ENCODE data around the gene NDUFV2.

The NDUFV2 gene

DNA sequence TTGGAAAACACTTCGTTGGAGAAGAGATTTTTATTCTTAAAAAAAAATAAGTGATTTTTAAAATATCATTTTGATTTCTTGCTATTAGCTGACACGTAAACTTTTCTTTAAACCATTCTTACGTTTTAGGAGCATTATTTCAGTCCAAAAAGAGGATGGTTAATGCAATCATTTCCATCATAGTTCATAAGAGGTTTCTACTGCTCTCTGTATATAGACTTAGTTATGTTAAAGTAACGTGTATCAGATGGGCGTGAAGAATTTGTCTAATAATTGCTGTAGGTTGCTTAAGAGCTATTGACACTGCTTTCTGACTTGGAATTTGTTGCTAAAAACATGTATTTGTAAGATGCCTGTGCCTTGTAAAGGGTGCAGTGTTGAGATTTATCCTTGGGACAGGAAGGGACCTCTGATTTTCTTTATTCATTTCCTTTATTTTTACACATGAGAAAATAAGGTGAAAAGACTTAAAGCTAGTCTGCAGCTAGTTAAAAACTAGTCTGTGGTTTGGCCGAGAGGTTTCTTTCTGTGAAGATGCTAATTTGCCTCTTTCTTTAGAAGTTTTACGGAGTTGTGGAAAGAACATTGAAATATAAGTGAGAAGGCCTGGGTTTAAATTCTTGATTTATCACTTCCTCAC is 37.0 kb downstream of the NDUFV2 start:
- TF ChIP-seq, protein P1, sequence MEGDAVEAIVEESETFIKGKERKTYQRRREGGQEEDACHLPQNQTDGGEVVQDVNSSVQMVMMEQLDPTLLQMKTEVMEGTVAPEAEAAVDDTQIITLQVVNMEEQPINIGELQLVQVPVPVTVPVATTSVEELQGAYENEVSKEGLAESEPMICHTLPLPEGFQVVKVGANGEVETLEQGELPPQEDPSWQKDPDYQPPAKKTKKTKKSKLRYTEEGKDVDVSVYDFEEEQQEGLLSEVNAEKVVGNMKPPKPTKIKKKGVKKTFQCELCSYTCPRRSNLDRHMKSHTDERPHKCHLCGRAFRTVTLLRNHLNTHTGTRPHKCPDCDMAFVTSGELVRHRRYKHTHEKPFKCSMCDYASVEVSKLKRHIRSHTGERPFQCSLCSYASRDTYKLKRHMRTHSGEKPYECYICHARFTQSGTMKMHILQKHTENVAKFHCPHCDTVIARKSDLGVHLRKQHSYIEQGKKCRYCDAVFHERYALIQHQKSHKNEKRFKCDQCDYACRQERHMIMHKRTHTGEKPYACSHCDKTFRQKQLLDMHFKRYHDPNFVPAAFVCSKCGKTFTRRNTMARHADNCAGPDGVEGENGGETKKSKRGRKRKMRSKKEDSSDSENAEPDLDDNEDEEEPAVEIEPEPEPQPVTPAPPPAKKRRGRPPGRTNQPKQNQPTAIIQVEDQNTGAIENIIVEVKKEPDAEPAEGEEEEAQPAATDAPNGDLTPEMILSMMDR (IDR thresholded peaks at IDR 0.05; ENCODE audit: unreplicated experiment in 3 of 3): no peak
- Mint-ChIP-seq H3K27me3 (ENCODE audit: low read depth) (no peaks in the 10 kb centered on the region), H3K9me3 (no peaks in the 10 kb centered on the region)

DNA sequence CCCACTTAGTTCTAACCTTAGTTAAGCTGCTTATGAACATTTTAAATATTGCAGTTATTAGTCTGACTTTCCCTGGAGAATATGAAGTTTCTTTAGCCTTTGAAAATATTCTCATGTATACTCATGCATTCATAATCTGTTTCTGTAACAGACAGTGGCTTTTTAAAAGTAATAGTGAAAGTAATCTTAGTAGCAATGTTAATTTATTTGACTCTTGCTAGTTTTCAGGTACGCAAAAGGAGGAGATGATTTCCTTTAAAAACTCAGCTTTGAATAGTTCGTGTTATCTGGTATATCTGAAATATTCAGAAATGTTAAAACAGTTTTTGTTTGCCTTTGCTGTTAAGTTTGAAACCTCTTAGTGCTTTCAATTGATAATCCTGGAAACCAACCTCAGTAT is 37.9 kb downstream of the NDUFV2 start:
- TF ChIP-seq, protein P1 (IDR thresholded peaks at IDR 0.05; ENCODE audit: unreplicated experiment in 3 of 3): no peak
- Mint-ChIP-seq H3K4me1 (peaks cover 45% of the 10 kb centered on the region), H3K27me3 (ENCODE audit: low read depth) (no peaks in the 10 kb centered on the region)

More for the DNA sequence above, 37.0 kb downstream of the NDUFV2 start:
- Mint-ChIP-seq H3K36me3 (ENCODE audit: low read depth) (peaks cover 2% of the 10 kb centered on the region), H3K4me3 (peak overlapping the region; percentile 27 to 68 (median 53)), H3K27ac (peak overlapping the region; percentile 27 to 63 (median 55)), H3K4me1 (peaks cover 52% of the 10 kb centered on the region)

DNA sequence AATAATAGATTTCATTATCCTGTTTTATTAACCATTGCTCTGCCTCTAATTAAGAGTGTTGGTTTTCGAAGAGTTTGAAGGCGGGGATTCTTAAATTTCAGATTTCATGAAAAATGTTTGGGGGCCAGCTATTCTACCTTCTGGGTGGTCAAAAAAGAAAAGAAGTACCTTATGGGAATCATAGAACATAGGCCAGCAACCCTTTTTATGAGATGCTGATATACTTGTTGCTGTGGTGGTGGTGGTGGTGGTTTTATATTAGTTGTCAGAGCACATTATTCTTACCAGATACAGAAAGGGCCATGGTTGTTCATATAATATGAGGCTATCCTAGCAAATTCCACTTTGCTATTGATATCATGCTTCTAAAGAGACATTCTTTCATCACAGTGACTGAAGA is 38.5 kb downstream of the NDUFV2 start:
- Mint-ChIP-seq H3K4me3 (peak overlapping the region in 1 of 3 experiments; percentile 18), H3K36me3 (ENCODE audit: low read depth) (no peaks in the 10 kb centered on the region), H3K27me3 (ENCODE audit: low read depth) (no peaks in the 10 kb centered on the region), H3K9me3 (no peaks in the 10 kb centered on the region), H3K4me1 (peaks cover 45% of the 10 kb centered on the region), H3K27ac (peak overlapping the region in 2 of 3 experiments; percentile 8 to 17)
- TF ChIP-seq, protein P1 (IDR thresholded peaks at IDR 0.05; ENCODE audit: unreplicated experiment in 3 of 3): no peak

More for the DNA sequence above, 37.9 kb downstream of the NDUFV2 start:
- H3K27ac Mint-ChIP-seq: peak overlapping the region in 2 of 3 experiments; percentile 3 to 23
- no peaks in the 10 kb centered on the region for H3K9me3 Mint-ChIP-seq
- H3K4me3 Mint-ChIP-seq: peak overlapping the region; percentile 2 to 68 (median 50)
- H3K36me3 Mint-ChIP-seq (ENCODE audit: low read depth): no peaks in the 10 kb centered on the region

DNA sequence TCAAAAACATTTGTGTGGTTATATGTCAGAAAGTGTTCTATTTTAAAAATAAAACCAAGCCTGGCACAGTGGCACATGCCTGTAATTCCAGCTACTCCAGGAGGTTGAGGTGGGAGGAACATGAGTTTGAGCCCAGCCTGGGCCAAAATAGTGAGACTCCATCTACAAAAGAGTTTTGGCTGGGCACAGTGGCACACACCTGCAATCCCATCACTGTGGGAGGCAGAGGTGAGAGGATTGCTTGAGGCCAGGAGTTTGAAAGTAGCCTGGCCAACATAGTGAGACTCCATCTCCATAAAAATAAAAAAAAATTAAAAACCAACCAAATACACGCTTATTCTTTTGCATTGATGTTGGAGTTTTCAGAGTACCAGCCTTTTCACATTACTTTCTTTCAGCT is 43.7 kb downstream of the NDUFV2 start:
- Mint-ChIP-seq H3K27ac (no peak overlapping the region), H3K4me1 (peaks cover 30% of the 10 kb centered on the region), H3K9me3 (no peaks in the 10 kb centered on the region)

DNA sequence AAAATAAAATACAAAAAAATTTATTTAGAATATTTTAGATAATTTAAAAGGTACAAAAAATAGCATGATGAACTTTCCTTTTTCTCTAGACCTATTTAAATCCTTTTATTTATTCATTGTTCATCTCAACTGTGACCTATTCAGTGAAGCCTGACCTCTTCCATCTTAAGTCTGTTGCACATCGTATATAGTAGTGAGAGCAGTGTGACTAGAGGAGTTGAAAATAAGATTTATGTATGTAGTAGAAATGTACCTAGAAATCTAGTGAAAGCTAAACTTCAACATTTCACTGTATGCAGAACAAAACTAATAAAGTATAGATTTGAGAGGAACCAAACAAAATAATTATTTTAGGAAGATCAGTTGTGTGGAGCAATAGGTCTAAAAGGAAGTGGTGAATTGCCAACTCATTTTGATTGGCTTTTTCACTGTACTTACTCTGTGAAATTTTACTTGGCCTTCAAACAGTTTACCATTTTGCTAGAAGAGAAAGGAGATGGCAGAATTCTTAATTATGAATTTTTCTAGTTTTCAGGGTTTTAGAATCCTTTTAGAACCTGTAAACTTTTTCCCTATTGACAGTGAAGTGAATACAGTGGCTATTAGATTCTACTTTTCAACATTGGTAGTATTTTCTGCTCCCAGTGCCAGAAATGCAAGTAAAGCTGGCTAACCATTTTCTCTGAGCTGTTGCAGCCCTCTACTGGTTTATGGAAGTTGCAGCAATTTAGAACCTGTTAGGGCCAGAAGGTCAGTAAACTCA is 45.1 kb downstream of the NDUFV2 start:
- H3K4me3 Mint-ChIP-seq: no peak overlapping the region
- no peaks in the 10 kb centered on the region for H3K27me3 Mint-ChIP-seq (ENCODE audit: low read depth)
- no peaks in the 10 kb centered on the region for H3K9me3 Mint-ChIP-seq
- peaks cover 24% of the 10 kb centered on the region for H3K4me1 Mint-ChIP-seq
- TF ChIP-seq, protein P1 (IDR thresholded peaks at IDR 0.05; ENCODE audit: unreplicated experiment in 3 of 3): peak; percentile 70 to 76 (median 70)
- no peaks in the 10 kb centered on the region for H3K36me3 Mint-ChIP-seq (ENCODE audit: low read depth)
- peak overlapping the region; percentile 16 to 32 (median 29) for H3K27ac Mint-ChIP-seq

More for the DNA sequence above, 43.7 kb downstream of the NDUFV2 start:
- no peak overlapping the region for H3K4me3 Mint-ChIP-seq
- no peaks in the 10 kb centered on the region for H3K36me3 Mint-ChIP-seq (ENCODE audit: low read depth)
- TF ChIP-seq, protein P1 (IDR thresholded peaks at IDR 0.05; ENCODE audit: unreplicated experiment in 3 of 3): no peak
- no peaks in the 10 kb centered on the region for H3K27me3 Mint-ChIP-seq (ENCODE audit: low read depth)

Data from nephron (organoid).